GM12873 (cell line): ENCODE results near the gene FHL1.

ENCODE experiments used
- TF ChIP-seq, protein P1 (sequence below): IDR thresholded peaks from 2 replicates; pipeline ENCODE4 v1.5.1; 2012; ENCODE audit warnings: low read depth, mild to moderate bottlenecking, moderate library complexity, low read length, control low read depth; ENCODE audit not compliant: insufficient read depth; ENCODE audit errors: missing control alignments

The FHL1 gene

DNA sequence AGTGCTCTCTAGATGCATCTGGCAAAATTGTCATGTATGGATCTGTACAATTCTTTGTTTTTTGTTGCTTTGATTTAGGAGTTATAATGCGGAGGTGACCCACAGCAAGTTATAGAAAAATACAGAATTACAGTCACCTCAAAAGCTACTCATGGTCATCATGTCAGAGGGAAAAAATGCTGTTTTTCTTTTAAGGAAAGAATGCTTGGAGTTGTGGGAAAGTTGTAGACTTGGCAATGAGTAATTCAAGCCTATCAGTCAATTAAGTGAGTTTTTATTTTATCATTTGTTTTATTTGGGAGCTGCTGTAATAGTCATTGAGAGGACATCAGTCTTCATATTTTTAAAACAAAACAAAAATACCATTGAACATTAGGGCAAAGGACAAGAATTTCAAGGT is 16.4 kb downstream of the FHL1 start:
- TF ChIP-seq, protein P1, sequence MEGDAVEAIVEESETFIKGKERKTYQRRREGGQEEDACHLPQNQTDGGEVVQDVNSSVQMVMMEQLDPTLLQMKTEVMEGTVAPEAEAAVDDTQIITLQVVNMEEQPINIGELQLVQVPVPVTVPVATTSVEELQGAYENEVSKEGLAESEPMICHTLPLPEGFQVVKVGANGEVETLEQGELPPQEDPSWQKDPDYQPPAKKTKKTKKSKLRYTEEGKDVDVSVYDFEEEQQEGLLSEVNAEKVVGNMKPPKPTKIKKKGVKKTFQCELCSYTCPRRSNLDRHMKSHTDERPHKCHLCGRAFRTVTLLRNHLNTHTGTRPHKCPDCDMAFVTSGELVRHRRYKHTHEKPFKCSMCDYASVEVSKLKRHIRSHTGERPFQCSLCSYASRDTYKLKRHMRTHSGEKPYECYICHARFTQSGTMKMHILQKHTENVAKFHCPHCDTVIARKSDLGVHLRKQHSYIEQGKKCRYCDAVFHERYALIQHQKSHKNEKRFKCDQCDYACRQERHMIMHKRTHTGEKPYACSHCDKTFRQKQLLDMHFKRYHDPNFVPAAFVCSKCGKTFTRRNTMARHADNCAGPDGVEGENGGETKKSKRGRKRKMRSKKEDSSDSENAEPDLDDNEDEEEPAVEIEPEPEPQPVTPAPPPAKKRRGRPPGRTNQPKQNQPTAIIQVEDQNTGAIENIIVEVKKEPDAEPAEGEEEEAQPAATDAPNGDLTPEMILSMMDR, result no peak

DNA sequence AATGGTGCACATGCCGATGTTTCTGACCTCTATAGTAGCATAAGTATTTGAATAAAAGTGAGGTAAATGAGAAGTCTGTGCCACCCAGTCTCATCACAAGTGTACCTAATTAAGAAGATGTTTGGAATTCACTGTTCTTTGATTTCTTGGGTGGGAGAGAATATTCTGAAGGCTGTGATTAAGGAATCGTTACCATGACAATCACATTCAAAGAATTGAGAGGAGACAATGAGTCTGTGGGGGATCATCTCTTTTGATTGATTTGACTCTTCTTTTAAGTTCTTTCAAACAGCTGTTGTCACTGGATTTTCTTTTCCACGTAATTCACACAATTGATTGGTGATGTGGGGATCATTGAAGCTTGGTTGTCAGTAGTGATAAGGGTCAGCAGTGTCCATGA is 18.1 kb downstream of the FHL1 start:
- TF ChIP-seq, protein P1, result no peak

DNA sequence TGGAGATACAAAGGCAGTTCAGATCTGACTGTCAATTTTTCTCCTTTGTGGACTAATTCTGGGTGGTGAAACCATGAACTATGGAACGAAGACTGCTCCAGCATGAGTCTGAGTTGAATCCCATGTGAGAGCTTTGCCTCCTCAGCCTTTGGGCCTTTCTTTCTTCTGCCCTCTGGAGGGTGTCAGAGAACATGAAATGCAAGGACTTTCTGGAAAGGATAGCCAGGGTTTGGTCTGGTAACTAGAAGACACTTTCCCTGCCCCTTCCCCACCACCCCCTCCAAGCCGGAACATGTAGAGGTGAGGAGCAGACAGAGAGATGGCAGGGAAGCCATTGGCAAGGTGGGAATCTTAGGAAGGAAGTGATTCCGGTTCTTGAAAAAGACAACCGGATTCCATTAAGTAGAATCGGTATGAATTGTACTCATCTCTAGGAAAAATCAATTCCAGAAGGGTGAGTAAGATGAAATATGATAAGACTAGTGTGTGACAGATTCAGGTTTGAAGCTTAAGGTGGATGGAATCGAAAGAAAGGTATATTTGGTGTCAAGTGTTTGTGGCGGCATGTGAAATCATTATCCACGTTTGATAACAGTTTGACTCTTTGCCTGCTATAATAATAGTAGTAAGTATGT is 19.0 kb downstream of the FHL1 start:
- TF ChIP-seq, protein P1, result no peak

DNA sequence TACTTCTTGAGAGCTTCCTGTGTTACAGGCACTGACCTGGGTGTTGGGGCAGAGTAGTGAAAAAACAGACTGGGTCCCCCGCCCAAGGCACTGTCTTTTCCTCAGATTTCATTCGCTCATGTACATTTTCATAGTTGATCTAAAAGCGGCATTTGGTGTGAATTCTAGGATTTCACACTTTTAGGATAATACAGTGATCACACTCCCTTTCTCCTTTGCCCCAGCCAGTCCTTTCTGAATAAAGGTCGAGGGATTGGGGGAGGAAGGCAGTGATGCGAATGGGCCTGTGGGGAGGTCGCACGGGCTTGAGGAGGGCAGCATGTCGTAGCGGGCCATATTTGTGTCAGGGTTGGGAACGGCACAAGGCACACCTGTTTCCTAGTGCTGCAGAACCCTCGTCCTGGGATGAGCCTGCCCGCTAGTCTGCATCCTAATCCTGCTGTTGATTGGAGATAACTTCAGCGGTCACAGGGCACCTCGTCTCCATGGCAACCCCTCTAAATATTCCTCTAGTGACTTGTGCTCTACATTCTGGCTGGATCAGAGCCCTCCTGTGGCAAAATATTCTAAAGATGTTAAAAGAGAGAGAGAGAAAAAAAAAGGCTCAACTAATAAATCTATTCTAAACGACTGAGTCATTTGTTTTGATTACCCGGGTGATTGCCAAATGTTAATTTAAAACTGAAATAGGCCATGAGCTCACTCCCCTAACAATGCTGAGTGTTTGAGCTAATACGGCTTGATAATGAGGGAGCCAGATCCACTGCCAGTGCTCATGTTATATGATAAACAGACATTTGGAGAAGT is 21.8 kb downstream of the FHL1 start:
- TF ChIP-seq, protein P1, result no peak

DNA sequence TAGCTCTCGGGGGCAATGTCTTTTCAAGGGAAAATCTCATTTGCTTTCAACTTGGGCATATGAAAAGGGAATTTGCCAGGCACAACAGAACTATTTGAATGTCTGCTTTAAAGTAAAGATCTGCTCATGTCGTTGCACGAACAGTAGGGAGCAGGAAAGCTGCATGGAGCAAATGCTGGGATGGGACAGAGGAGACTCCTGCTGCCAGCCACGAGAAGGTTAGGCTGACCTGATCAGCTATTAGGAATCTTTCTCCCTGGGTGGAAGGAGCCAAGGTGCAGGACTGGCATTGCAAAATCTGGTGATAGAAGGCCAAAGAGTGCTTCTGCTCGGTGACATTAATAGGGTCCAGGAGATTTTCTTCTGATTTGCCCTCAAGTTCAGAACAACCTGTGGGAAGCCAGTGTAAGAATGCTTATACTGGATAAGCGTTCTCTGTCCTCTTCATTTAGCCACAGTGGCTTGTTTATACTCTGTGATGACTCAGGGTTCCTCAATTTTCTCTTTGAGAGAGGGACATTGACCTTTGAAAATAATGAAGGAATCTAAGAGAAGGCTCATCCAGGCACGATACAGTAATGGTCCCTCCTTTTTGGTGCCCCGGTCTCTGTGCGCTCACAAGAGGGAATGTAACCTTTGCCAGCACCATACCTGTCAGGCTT is 22.9 kb downstream of the FHL1 start:
- TF ChIP-seq, protein P1, result no peak

DNA sequence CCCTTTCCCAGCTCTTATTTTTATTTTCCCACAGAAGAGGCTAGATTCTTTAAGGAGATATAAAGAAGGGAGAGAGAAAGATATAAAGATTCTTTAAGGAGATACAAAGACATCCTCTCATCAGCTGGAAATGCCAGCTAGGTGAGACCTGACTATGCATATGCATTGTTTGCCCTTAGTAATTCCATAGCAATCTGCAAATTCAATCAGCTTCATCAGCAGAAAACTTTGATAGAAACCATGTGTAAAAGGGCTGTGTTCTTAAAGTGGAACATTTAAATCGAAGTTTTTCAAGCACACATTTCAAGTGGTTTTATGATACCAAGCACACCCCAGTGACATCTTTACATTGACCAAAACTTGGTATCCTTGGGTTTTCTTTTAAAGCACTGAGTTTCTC is 24.1 kb downstream of the FHL1 start:
- TF ChIP-seq, protein P1, result no peak

DNA sequence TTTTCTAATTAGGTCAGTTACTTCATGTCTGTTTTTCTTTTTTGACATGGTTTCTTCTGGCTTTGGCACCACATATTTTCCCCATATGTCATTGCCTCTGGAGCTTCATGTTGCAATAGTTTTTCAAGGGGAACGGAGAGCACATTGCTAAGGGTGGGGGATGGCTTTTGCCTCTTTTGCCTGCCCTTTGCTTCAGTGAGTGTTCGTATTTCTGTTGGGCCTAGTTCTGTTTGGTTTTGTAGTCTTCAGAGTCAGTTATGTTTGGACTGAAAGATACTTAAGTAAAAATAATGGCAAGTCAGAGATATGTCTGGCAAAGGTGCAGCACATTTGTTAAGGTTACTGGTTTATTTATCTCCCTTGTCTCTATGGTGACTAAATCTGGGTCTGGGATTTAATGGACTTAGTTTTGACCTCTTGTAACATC is 29.1 kb downstream of the FHL1 start:
- TF ChIP-seq, protein P1, result no peak
